Right ventricle myocardium inferior (tissue), 1 donor: ENCODE measurements around the gene PCNX2. TPM values are rescaled to one million over a fixed set of nuclear protein-coding genes. Genes with fewer than 3 reads are reported as not detected.
"Not testable (repeated sequence)": the region's sequence is repeated elsewhere in the genome, so short reads cannot be mapped to it uniquely, and the experiment has no call there.

Source experiments
- ATAC-seq: fragments of 200-7000 bp; cut with Tn5 transposase; one replicate; pipeline ENCODE4 v1.9.1; 2020; ENCODE audit warnings: mild to moderate bottlenecking, moderate library complexity
- DNase-seq: peaks from one replicate; pipeline ENCODE4 v3.0.0; 2021; ENCODE audit errors: missing footprints
- intact Hi-C: fragments of 100-400 bp; cut with DNase I; formaldehyde crosslinking; loops from one replicate; pipeline ENCODE4 v1.11.0; 2022
- total RNA-seq: library from RNA; stranded (reverse); fragmentation: NEBNext Ultra II Directional; extraction: Animal tissue kit (Norgen Biotek cat#: 25700); gene quantifications from one replicate; pipeline ENCODE4 v1.2.1, GENCODE V29; 2021
- donor health status: DM: no; HTN: yes; CAD: no; lungs with severe emphysema.

Gene PCNX2
- total RNA-seq, 1 donor from 2014 or later: 2.2 TPM

DNA sequence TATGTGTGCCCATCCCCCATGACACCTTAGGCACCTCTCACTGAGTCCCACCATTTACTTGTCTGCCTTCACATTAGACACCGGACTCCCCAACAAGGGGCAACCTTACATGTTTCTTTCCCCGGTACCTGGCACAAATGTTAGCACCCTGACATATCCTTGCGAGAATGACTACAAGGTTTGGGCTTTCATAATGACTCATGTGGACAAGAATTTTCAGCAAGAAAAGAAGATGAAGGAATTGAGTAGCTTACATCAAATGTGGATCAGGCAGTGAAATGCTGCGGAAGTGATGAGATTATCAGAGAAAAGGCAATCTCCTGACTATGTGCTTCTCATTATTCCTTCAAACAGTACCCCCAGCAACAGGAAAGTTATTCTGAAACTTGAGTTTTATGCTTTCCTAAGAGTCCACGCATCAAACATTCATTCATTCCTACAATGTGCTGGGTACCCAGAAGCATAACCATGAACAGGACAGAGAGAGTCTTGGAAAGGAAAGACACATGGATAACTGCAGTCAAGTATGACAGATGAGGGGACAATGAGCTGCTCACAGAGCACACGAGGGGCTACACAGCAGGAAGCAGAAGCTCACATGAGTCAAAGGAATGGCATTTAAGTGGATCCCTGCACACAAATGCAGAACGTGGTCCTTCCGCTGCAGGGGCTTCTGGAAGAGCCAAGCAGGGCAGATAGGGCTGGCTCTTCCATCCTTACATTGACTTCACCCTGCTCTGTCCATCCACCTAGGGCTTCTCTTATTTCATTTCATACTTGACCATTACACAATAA lies 112.1 kb downstream of the PCNX2 start:
- intact Hi-C loops: no loop called here
- DNase-seq (no peak), ATAC-seq (no peak)

DNA sequence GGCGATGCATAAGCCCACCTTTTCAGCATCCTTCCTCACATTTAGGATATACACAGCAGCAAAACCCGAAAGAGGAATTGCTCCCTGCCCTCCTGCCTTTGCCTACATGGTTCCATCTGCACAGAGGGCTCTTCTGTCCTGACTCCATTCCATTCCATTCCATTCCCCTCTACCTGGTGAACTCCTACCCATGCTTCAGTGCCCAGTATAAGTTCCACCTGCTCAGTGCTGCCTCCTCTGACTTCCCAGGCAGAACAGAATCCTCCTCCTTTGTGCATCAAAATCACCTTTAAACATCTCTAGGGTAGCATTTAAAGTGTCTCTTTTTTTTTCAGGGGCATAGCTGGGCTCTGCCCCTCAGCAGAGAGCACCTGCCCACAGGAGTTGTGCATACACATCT lies 112.9 kb downstream of the PCNX2 start:
- no peak for ATAC-seq
- intact Hi-C loops: no loop called here
- DNase-seq: no peak

- intact Hi-C loops: no loop called here
- ATAC-seq: no peak
- DNase-seq: no peak
Measured at GRCh38 chr1:233180641-233181364, 114.7 kb downstream of the PCNX2 start.

GRCh38 chr1:233179638-233180037 lies 115.9 kb downstream of the PCNX2 start:
- ATAC-seq, DNase-seq, intact Hi-C loops: not testable (repeated sequence)

DNA sequence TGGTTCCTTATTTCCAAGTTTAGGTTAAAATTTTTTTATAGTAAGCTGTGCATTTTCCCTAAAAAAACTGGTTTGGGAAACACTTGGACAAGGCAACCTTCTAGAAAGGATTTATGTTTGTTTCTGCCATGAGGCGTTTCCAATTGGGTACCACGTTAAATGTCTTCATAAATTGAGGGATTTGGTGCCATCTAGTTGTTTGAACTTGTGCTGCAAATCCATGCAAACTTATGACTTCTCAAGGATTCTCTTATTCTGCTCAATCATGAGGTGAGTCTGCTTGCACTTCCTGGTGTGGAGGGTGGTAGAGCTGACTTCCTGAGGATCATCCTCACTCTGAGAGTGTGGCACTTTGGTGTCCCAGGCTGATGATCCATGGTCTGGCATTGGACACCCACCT lies 123.3 kb downstream of the PCNX2 start:
- ATAC-seq: no peak
- no peak for DNase-seq
- intact Hi-C loops: loop anchor here (5.0 kb wide), 1 partner anchor 540 kb away; the partner anchor contains the start of gene SIPA1L2

- ATAC-seq: no peak
Measured at GRCh38 chr1:233170741-233171140, 124.8 kb downstream of the PCNX2 start.

GRCh38 chr1:233168384-233168783 lies 127.1 kb downstream of the PCNX2 start:
- intact Hi-C loops: no loop called here
- ATAC-seq (no peak), DNase-seq (no peak)

More at GRCh38 chr1:233170741-233171140, 124.8 kb downstream of the PCNX2 start:
- intact Hi-C loops: loop anchor here (5.0 kb wide), 1 partner anchor 538 kb away; the partner anchor contains the start of gene SIPA1L2
- DNase-seq: no peak

DNA sequence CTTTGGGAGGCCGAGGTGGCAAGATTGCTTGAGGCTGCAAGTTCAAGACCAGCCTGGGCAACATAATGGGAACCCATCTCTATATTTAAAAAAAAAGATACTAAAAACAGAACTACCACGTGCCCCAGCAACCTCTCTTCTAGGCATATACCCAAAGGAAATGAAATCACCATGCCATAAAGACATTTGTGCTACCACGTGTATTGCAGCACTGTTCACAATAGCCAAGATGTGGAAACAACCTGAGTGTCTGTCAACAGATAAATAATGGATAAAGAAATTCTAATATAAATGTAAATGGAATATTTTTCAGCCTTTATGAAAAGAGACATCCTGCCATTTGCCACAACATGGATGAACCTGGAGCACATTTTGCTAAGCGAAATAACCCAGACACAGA lies 128.6 kb downstream of the PCNX2 start:
- no peak for ATAC-seq
- intact Hi-C loops: no loop called here
- DNase-seq: no peak

DNA sequence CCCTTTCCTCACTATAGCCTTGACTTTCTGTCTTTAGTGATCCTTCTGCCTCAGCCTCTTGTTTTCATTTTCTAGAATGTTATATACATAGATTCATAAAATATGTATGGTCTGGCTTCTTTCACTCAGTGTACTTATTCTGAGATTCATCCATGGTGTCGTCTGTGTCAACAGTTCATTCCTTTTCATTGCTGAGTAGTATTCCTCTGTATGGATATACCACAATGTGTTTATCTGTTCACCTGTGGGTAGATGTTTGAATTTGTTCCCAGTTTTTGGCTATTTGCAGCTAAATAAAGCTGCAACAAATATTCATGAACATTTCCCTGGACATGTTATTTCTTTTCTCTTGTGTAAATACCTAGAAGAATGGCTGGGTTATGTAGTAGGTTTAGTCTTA lies 131.8 kb downstream of the PCNX2 start:
- intact Hi-C loops: no loop called here
- ATAC-seq: no peak
- no peak for DNase-seq

GRCh38 chr1:233158322-233158721 lies 137.2 kb downstream of the PCNX2 start:
- no peak for ATAC-seq
- intact Hi-C loops: no loop called here
- DNase-seq: no peak

GRCh38 chr1:233157245-233157644 lies 138.3 kb downstream of the PCNX2 start:
- DNase-seq: no peak
- intact Hi-C loops: no loop called here
- ATAC-seq: no peak

- ATAC-seq (peak; percentile 96), DNase-seq (peak; percentile 72)
- intact Hi-C loops: no loop called here
Measured at GRCh38 chr1:233151861-233152260, 143.7 kb downstream of the PCNX2 start.

- no peak for ATAC-seq
- no peak for DNase-seq
- intact Hi-C loops: loop anchor here (5.0 kb wide), 1 partner anchor 37 kb away; no protein-coding TSS in a partner anchor
Measured at GRCh38 chr1:233144434-233144833, 151.1 kb downstream of the PCNX2 start.

DNA sequence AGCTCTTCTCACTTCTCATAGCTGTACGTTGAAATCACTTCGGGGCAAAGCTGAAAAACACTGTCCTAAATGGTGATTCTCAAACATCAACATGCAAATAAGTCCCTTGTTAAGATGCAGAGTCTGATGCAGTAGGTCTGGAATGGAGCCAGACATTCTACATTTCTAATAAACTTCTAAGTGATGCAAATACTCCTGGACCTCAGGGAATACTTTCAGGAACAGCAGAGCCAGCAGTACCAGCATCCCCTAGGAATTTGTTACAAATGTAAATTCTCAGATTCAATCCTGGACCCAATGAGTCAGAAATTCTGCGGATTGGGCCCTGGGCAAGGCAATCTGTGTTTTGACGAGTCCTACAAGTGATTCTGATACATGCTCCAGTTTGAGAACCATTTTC lies 152.3 kb downstream of the PCNX2 start:
- ATAC-seq (no peak), DNase-seq (no peak)
- intact Hi-C loops: loop anchor here (5.0 kb wide), 1 partner anchor 36 kb away; no protein-coding TSS in a partner anchor

- DNase-seq (no peak), ATAC-seq (peak; percentile 61)
- intact Hi-C loops: loop anchor here (5.0 kb wide), 1 partner anchor 34 kb away; no protein-coding TSS in a partner anchor
Measured at GRCh38 chr1:233140974-233141373, 154.6 kb downstream of the PCNX2 start.

GRCh38 chr1:233140499-233140898 lies 155.0 kb downstream of the PCNX2 start:
- peak; percentile 41 for ATAC-seq
- intact Hi-C loops: loop anchor here (5.0 kb wide), 1 partner anchor 33 kb away; no protein-coding TSS in a partner anchor
- no peak for DNase-seq

GRCh38 chr1:233138788-233139585 lies 156.5 kb downstream of the PCNX2 start:
- DNase-seq: no peak
- ATAC-seq: no peak
- intact Hi-C loops: no loop called here

GRCh38 chr1:233135833-233136232 lies 159.7 kb downstream of the PCNX2 start:
- ATAC-seq (no peak), DNase-seq (no peak)
- intact Hi-C loops: no loop called here

GRCh38 chr1:233132445-233132844 lies 163.1 kb downstream of the PCNX2 start:
- ATAC-seq (no peak), DNase-seq (no peak)
- intact Hi-C loops: no loop called here
